GM12892 (cell line): Measurements from ENCODE around the gene ABLIM2.

Source experiments
- POLR2AphosphoS5 ChIP-seq: IDR thresholded peaks from 2 replicates; pipeline ENCODE4 v1.6.1; 2011; ENCODE audit warnings: low read depth, low read length, control low read depth
- TAF1 ChIP-seq: IDR thresholded peaks from 2 replicates; pipeline ENCODE4 v1.6.1; 2011; ENCODE audit warnings: low read depth, mild to moderate bottlenecking, control low read depth, low read length, borderline replicate concordance

DNA sequence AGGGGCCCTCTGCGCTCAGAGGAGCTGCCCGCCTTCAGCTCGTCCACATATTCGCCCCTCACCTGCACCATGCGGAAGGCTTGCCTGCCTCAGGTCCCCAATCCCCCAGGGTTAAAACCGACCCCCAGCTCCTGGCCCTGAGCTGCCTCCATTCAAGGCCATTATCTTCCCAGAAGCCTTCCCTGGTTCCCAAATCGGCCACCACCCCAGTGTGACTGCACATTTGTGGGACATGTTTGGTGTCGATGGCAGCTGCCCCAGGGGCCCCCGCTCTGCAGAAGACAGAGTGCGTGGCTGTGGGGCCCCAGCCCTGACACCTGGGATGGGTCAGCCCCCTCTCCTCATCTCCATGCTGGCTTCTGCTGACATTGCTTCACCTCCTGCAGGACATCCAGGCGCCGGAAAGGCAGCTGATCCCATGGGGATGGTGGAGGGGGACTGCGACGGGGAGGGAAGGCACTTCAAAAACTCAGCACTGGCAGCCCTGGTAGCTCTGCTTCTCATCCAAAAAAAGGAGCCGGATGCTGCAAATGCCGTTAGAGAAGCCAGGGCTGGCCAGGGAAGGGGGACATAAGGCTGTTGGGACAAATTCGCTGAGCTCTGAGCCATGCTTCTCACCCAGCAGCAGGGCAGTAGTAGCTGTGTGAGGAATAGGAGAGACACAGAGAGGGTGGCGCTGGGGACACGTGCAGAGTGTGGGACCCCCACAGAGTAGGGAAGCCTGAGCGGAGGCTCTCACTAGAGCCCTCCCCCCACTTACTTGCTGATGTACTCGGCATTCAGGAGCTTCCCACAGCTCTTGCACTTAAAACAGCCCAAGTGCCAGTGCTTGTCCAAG is 78.5 kb downstream of the ABLIM2 start:
- TF ChIP-seq POLR2AphosphoS5, result no peak
- no peak for TF ChIP-seq TAF1
